Activated T-helper 17 cell treated with anti-CD3 and anti-CD28 coated beads, Interleukin-2, amount 50 U/mL, for 72 hours (primary cell): ENCODE measurements around the gene CD8B2. TPM values are rescaled to one million over a fixed set of nuclear protein-coding genes. Genes with fewer than 3 reads are reported as not detected.
A peak's percentile ranks its signal among the peaks of the same experiment; 100 is the strongest.
"Not testable (repeated sequence)": the region's sequence is repeated elsewhere in the genome, so short reads cannot be mapped to it uniquely, and the experiment has no call there.

Experiments
- ATAC-seq: fragments of 150-1000 bp; cut with Tn5 transposase; replicated peaks from 2 replicates; pipeline ENCODE4 v1.10.0; 2021; ENCODE audit warnings: mild to moderate bottlenecking, moderate library complexity
- H3K27ac Mint-ChIP-seq: one replicate; pipeline ENCODE4 v1.8.0; 2022; ENCODE audit warnings: mixed read lengths
- H3K27me3 Mint-ChIP-seq: one replicate; pipeline ENCODE4 v1.8.0; 2022; ENCODE audit warnings: mixed read lengths
- H3K36me3 Mint-ChIP-seq: one replicate; pipeline ENCODE4 v1.8.0; 2022; ENCODE audit warnings: low read depth, mild to moderate bottlenecking, mixed read lengths
- H3K4me1 Mint-ChIP-seq: one replicate; pipeline ENCODE4 v1.8.0; 2022; ENCODE audit warnings: mixed read lengths
- H3K4me3 Mint-ChIP-seq: one replicate; pipeline ENCODE4 v1.8.0; 2022; ENCODE audit warnings: mild to moderate bottlenecking, mixed read lengths
- H3K9me3 Mint-ChIP-seq: one replicate; pipeline ENCODE4 v1.8.0; 2022; ENCODE audit warnings: mixed read lengths
- total RNA-seq, 2 donors: library from RNA; stranded (reverse); gene quantifications; one replicate each; pipeline ENCODE4 v1.2.3, GENCODE V29; 2022

CD8B2 gene
- total RNA-seq, 2 donors from 2014 or later: 0.15 TPM; not detected in 1

- not testable (repeated sequence) for H3K36me3 Mint-ChIP-seq, H3K27me3 Mint-ChIP-seq, ATAC-seq
Measured at GRCh38 chr2:106504787-106505186, 17.6 kb downstream of the CD8B2 start.

GRCh38 chr2:106506002-106506687, 19.0 kb downstream of the CD8B2 start:
- not testable (repeated sequence) for H3K4me3 Mint-ChIP-seq, H3K27ac Mint-ChIP-seq, H3K4me1 Mint-ChIP-seq, H3K36me3 Mint-ChIP-seq, H3K27me3 Mint-ChIP-seq, H3K9me3 Mint-ChIP-seq
- ATAC-seq: peak; percentile 31

More at GRCh38 chr2:106504787-106505186, 17.6 kb downstream of the CD8B2 start:
- H3K9me3 Mint-ChIP-seq, H3K4me3 Mint-ChIP-seq, H3K4me1 Mint-ChIP-seq, H3K27ac Mint-ChIP-seq: not testable (repeated sequence)

GRCh38 chr2:106508660-106509373, 21.7 kb downstream of the CD8B2 start:
- ATAC-seq, H3K36me3 Mint-ChIP-seq, H3K27me3 Mint-ChIP-seq, H3K9me3 Mint-ChIP-seq, H3K4me1 Mint-ChIP-seq, H3K27ac Mint-ChIP-seq, H3K4me3 Mint-ChIP-seq: not testable (repeated sequence)

- not testable (repeated sequence) for H3K4me3 Mint-ChIP-seq, H3K27me3 Mint-ChIP-seq, ATAC-seq, H3K27ac Mint-ChIP-seq, H3K9me3 Mint-ChIP-seq, H3K36me3 Mint-ChIP-seq, H3K4me1 Mint-ChIP-seq
Measured at GRCh38 chr2:106509374-106509770, 22.2 kb downstream of the CD8B2 start.

GRCh38 chr2:106510791-106511190, 23.6 kb downstream of the CD8B2 start:
- H3K27me3 Mint-ChIP-seq, H3K4me1 Mint-ChIP-seq, ATAC-seq, H3K27ac Mint-ChIP-seq, H3K4me3 Mint-ChIP-seq, H3K9me3 Mint-ChIP-seq, H3K36me3 Mint-ChIP-seq: not testable (repeated sequence)

- peak overlapping the region; percentile 51 for H3K4me3 Mint-ChIP-seq
- H3K4me1 Mint-ChIP-seq, H3K9me3 Mint-ChIP-seq, H3K27ac Mint-ChIP-seq, H3K36me3 Mint-ChIP-seq, H3K27me3 Mint-ChIP-seq: not testable (repeated sequence)
- peak; percentile 85 for ATAC-seq
Measured at GRCh38 chr2:106511476-106511901, 24.3 kb downstream of the CD8B2 start.

- peak overlapping the region; percentile 51 for H3K4me3 Mint-ChIP-seq
- not testable (repeated sequence) for H3K9me3 Mint-ChIP-seq, H3K4me1 Mint-ChIP-seq, H3K27ac Mint-ChIP-seq, H3K27me3 Mint-ChIP-seq, H3K36me3 Mint-ChIP-seq
- peak; percentile 26 for ATAC-seq
Measured at GRCh38 chr2:106511934-106512333, 24.8 kb downstream of the CD8B2 start.

- H3K4me3 Mint-ChIP-seq, H3K9me3 Mint-ChIP-seq, H3K36me3 Mint-ChIP-seq, H3K4me1 Mint-ChIP-seq, ATAC-seq, H3K27me3 Mint-ChIP-seq, H3K27ac Mint-ChIP-seq: not testable (repeated sequence)
Measured at GRCh38 chr2:106513391-106513790, 26.2 kb downstream of the CD8B2 start.

- H3K27me3 Mint-ChIP-seq, H3K4me3 Mint-ChIP-seq, H3K9me3 Mint-ChIP-seq, H3K4me1 Mint-ChIP-seq, H3K36me3 Mint-ChIP-seq: not testable (repeated sequence)
- peak overlapping the region; percentile 26 for H3K27ac Mint-ChIP-seq
- ATAC-seq: peak; percentile 12
Measured at GRCh38 chr2:106514827-106515226, 27.7 kb downstream of the CD8B2 start.

- no peak overlapping the region for H3K27ac Mint-ChIP-seq
- no peaks in the 10 kb centered on the region for H3K9me3 Mint-ChIP-seq
- no peak overlapping the region for H3K4me3 Mint-ChIP-seq
- peaks cover 4% of the 10 kb centered on the region for H3K27me3 Mint-ChIP-seq
- H3K4me1 Mint-ChIP-seq: peaks cover 7% of the 10 kb centered on the region
- H3K36me3 Mint-ChIP-seq: no peaks in the 10 kb centered on the region
- no peak for ATAC-seq
Measured at GRCh38 chr2:106516436-106516835, 29.3 kb downstream of the CD8B2 start.

GRCh38 chr2:106516864-106517263, 29.7 kb downstream of the CD8B2 start:
- no peak for ATAC-seq
- Mint-ChIP-seq H3K4me1 (peaks cover 5% of the 10 kb centered on the region), H3K27ac (no peak overlapping the region), H3K27me3 (peaks cover 4% of the 10 kb centered on the region), H3K9me3 (no peaks in the 10 kb centered on the region), H3K4me3 (no peak overlapping the region), H3K36me3 (no peaks in the 10 kb centered on the region)

- H3K4me1 Mint-ChIP-seq: peaks cover under 1% of the 10 kb centered on the region
- no peak for ATAC-seq
- H3K27ac Mint-ChIP-seq: no peak overlapping the region
- H3K36me3 Mint-ChIP-seq: no peaks in the 10 kb centered on the region
- no peak overlapping the region for H3K4me3 Mint-ChIP-seq
- H3K27me3 Mint-ChIP-seq: peaks cover 4% of the 10 kb centered on the region
- no peaks in the 10 kb centered on the region for H3K9me3 Mint-ChIP-seq
Measured at GRCh38 chr2:106517329-106517728, 30.2 kb downstream of the CD8B2 start.

- Mint-ChIP-seq H3K27ac (no peak overlapping the region), H3K36me3 (no peaks in the 10 kb centered on the region), H3K4me1 (no peaks in the 10 kb centered on the region), H3K9me3 (peaks cover 8% of the 10 kb centered on the region), H3K27me3 (peaks cover 4% of the 10 kb centered on the region), H3K4me3 (no peak overlapping the region)
- ATAC-seq: no peak
Measured at GRCh38 chr2:106519767-106520166, 32.6 kb downstream of the CD8B2 start.

GRCh38 chr2:106521016-106521415, 33.9 kb downstream of the CD8B2 start:
- Mint-ChIP-seq H3K9me3 (peaks cover 14% of the 10 kb centered on the region), H3K4me1 (no peaks in the 10 kb centered on the region), H3K4me3 (no peak overlapping the region), H3K27ac (no peak overlapping the region), H3K27me3 (peaks cover 4% of the 10 kb centered on the region), H3K36me3 (no peaks in the 10 kb centered on the region)
- ATAC-seq: no peak

GRCh38 chr2:106523976-106524665, 37.0 kb downstream of the CD8B2 start:
- Mint-ChIP-seq H3K36me3 (no peaks in the 10 kb centered on the region), H3K4me3 (no peak overlapping the region), H3K4me1 (no peaks in the 10 kb centered on the region), H3K27ac (no peak overlapping the region), H3K9me3 (peaks cover 14% of the 10 kb centered on the region), H3K27me3 (peaks cover 5% of the 10 kb centered on the region)
- no peak for ATAC-seq
